GM12891 (cell line): ENCODE data around the gene LRMDA.

Experiments used
- DNase-seq: peaks from one replicate; pipeline ENCODE4 v3.0.0; 2011; ENCODE audit warnings: low spot score; ENCODE audit not compliant: insufficient read length
- FAIRE-seq: peaks from 2 replicates; lab custom pipeline; 2011; peaks lifted over from hg19 to GRCh38; lab: Jason Lieb, UNC
- PAX5 ChIP-seq: IDR thresholded peaks from 2 replicates; pipeline ENCODE4 v1.6.1; 2011; ENCODE audit warnings: low read length, moderate library complexity, mild to moderate bottlenecking; ENCODE audit not compliant: insufficient read depth, severe bottlenecking
- POLR2A ChIP-seq: IDR thresholded peaks from 2 replicates; pipeline ENCODE4 v1.6.1; 2011; ENCODE audit warnings: low read depth, low read length, control low read depth
- POLR2AphosphoS5 ChIP-seq: IDR thresholded peaks from 2 replicates; pipeline ENCODE4 v1.6.1; 2011; ENCODE audit warnings: low read depth, low read length, control low read depth
- POU2F2 ChIP-seq: IDR thresholded peaks from 2 replicates; pipeline ENCODE4 v1.6.1; 2011; ENCODE audit warnings: low read depth, mild to moderate bottlenecking, control low read depth, low read length, moderate library complexity
- SPI1 ChIP-seq: IDR thresholded peaks from 2 replicates; pipeline ENCODE4 v1.6.1; 2011; ENCODE audit warnings: low read depth, low read length, control low read depth
- TAF1 ChIP-seq: IDR thresholded peaks from 2 replicates; pipeline ENCODE4 v1.6.1; 2011; ENCODE audit warnings: low read depth, low read length, control low read depth

LRMDA gene

DNA sequence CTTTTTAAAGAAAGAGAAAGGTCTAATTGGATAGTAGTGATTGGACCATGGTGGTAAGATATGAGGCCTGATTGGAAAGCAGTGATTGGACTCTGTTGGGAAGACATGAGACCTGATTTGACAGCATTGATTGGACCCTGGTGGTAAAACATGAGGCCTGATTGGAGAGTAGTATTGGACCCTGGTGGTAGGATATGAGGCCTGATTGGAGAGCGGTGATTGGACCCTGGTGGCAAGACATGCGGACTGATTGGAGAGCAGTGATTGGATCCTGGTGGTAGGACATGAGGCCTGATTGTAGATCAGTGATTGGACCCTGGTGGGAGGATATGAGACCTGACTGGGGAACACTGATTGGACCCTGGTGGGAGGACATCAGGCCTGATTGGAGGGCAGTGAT lies 444.3 kb downstream of the LRMDA start:
- FAIRE-seq = no peak
- no peak for DNase-seq
- TF ChIP-seq SPI1 = no peak
- TF ChIP-seq POU2F2 = no peak
- no peak for TF ChIP-seq POLR2AphosphoS5
- TF ChIP-seq POLR2A = no peak
- no peak for TF ChIP-seq PAX5
- no peak for TF ChIP-seq TAF1

DNA sequence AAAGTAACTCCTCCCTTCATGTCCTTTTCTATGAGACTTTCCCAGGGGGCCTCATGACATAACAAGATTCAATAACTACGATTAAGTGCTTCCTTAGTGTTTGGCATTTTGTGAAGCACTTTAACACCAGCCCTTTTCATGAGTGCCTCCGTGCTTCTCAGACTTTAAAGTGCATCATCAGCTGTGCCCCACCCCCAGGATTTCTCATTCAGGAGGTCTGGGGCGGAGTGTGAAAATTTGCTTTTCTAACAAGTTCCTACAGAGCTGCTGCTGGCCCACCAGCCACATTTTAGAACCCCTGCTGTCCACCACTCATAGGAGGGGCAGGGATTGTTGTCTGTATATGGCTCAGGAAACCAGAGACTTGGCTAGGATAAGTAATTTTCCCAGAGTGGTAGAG lies 445.3 kb downstream of the LRMDA start:
- no peak for FAIRE-seq
- TF ChIP-seq TAF1 (no peak), POLR2A (no peak), POLR2AphosphoS5 (no peak), SPI1 (no peak), PAX5 (no peak), POU2F2 (no peak)
- DNase-seq = no peak

DNA sequence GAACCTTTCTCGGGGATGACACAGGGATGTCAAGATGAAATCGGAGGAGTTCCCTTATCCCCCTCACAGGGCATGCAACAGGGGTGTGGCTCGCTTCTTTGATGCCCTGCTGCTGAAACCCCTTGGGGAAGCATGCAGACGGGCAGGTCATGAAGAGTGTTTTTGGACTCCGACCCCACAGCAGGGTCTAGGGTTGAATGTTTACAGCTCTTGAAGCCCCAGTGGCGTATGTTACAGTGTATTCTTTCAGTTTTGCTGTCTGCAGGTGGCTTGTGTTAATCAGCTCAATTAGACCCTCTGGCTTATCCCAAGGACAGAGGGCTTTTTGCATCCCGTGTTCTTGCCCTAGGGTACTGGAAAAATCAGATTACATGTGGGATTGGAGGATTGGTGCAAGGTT lies 446.5 kb downstream of the LRMDA start:
- TF ChIP-seq TAF1 (no peak), POLR2A (no peak), POLR2AphosphoS5 (no peak), POU2F2 (no peak), PAX5 (no peak), SPI1 (no peak)
- no peak for DNase-seq
- FAIRE-seq = no peak

DNA sequence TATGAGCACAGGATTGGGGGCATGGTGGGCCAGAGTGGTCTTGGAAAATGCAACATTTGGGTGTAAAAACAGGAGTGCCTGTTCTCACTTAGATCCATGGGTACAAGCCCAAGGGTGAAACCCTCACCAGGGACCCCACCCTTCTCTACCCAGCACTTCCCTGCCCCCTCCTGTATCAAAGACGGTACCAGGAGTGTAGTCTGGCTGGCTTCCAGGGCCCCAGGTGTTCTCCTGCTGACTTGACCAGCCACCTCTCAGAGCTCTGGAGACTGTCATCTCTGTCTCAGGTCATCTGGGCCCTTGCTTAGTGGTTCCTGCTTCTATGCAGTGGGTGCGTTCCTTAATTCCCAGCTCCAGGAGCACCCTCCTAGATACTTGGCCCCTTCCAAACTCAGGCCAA lies 447.2 kb downstream of the LRMDA start:
- TF ChIP-seq SPI1 (no peak), POLR2AphosphoS5 (no peak), POLR2A (no peak), PAX5 (no peak), TAF1 (no peak), POU2F2 (no peak)
- DNase-seq (no peak), FAIRE-seq (no peak)

DNA sequence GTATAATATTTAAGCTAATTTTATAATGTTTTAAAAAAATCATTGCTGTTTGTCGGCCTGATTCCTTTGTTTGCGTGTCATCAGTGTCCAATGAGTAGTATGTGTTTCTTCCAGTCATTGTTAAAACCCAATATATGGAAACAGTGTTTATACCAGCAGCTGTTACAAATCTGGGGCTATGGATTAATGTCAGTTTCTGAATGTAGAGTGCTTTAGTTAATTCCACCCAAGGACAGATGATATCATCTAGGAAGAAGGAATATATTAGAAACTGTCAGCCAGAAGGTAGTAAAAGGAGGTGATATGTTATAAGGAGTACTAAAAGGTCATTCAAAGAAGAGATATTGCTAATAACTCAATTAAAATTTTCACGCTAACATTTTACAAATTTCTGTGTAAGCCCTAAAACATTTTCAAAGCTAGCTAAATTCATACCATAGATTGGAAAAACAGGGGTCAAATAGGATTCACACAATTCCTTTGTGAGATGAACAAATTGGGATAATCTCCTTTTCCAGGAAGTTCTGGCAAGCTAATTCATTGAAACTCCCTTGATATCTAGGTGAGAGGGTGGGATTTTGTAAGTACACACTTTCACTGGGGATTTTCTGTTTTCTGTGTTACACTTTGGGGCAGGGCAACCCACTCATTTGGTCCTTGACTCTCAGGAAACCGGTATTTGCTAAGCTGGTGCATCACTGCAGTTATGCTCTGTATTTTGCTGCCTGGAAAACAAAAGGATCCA lies 448.8 kb downstream of the LRMDA start:
- TF ChIP-seq TAF1 (no peak), POLR2AphosphoS5 (no peak), POU2F2 (no peak), PAX5 (no peak)
- no peak for FAIRE-seq

GRCh38 chr10:75883081-75884072 lies 452.0 kb downstream of the LRMDA start:
- no peak for FAIRE-seq
- no peak for DNase-seq
- no peak for TF ChIP-seq POLR2A
- no peak for TF ChIP-seq TAF1
- TF ChIP-seq POLR2AphosphoS5 = no peak
- no peak for TF ChIP-seq POU2F2
- TF ChIP-seq PAX5 = no peak
- TF ChIP-seq SPI1 = no peak

More for the DNA sequence above, 448.8 kb downstream of the LRMDA start:
- no peak for DNase-seq

DNA sequence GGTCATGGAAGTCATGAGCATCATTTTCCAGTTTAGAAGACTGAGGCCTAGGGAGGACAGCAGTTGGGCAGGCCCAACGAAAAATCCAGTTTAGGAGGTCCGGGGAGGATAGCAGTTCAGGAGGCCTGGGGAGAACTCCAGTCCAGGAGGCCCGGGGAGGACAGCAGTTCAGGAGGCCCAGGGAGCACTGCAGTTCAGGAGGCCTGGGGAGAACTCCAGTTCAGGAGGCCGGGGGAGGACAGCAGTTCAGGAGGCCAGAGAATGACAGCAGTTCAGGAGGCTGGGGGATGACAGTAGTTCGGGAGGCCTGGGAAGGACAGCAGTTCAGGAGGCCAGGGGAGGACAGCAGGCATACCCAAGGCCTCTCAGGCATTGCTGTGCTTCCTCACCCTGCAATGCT lies 453.4 kb downstream of the LRMDA start:
- DNase-seq = no peak
- no peak for TF ChIP-seq TAF1
- no peak for TF ChIP-seq POLR2AphosphoS5
- no peak for TF ChIP-seq PAX5
- TF ChIP-seq POU2F2 = no peak
- no peak for TF ChIP-seq POLR2A
- TF ChIP-seq SPI1 = no peak
- FAIRE-seq = no peak

- TF ChIP-seq TAF1 = no peak
- no peak for TF ChIP-seq POLR2AphosphoS5
- no peak for TF ChIP-seq PAX5
- no peak for TF ChIP-seq POU2F2
- no peak for TF ChIP-seq SPI1
- no peak for FAIRE-seq
- DNase-seq = no peak
These were observed 455.9 kb downstream of the LRMDA start for GRCh38 chr10:75887369-75887768.

GRCh38 chr10:75887992-75888680 lies 456.7 kb downstream of the LRMDA start:
- TF ChIP-seq POLR2AphosphoS5 = no peak
- no peak for TF ChIP-seq PAX5
- no peak for TF ChIP-seq SPI1
- no peak for TF ChIP-seq TAF1
- no peak for TF ChIP-seq POU2F2
- no peak for TF ChIP-seq POLR2A
- no peak for FAIRE-seq
- no peak for DNase-seq
